CD4-positive, alpha-beta T cell treated with Interleukin-17A for 1 hour (primary cell): Measurements from ENCODE around the gene ARIH1.
A peak's percentile ranks its signal among the peaks of the same experiment; 100 is the strongest.
"Not testable (repeated sequence)": the region's sequence is repeated elsewhere in the genome, so short reads cannot be mapped to it uniquely, and the experiment has no call there.

Experiments
- DNase-seq: peaks from one replicate; pipeline ENCODE4 v3.0.0-alpha.2; 2020

ARIH1 gene

DNA sequence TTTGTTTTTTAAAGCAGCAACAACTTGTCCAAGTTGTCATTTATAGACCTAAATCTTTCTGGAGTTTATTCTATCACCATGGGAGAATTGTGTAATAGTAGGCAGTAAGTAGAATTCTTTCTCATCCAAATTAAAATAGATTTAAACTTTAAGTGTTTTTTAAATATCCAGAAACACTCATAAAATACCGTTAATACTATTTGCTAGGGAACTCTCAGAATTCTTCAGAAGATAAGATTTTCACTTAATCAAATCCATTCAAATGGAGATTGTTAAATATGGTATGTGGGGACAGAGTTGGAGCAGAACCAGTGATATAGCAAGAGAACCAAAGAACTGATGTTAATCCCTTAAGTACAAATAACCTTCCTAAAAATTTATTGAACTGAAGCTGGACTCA lies 71.0 kb downstream of the ARIH1 start:
- DNase-seq: no peak

DNA sequence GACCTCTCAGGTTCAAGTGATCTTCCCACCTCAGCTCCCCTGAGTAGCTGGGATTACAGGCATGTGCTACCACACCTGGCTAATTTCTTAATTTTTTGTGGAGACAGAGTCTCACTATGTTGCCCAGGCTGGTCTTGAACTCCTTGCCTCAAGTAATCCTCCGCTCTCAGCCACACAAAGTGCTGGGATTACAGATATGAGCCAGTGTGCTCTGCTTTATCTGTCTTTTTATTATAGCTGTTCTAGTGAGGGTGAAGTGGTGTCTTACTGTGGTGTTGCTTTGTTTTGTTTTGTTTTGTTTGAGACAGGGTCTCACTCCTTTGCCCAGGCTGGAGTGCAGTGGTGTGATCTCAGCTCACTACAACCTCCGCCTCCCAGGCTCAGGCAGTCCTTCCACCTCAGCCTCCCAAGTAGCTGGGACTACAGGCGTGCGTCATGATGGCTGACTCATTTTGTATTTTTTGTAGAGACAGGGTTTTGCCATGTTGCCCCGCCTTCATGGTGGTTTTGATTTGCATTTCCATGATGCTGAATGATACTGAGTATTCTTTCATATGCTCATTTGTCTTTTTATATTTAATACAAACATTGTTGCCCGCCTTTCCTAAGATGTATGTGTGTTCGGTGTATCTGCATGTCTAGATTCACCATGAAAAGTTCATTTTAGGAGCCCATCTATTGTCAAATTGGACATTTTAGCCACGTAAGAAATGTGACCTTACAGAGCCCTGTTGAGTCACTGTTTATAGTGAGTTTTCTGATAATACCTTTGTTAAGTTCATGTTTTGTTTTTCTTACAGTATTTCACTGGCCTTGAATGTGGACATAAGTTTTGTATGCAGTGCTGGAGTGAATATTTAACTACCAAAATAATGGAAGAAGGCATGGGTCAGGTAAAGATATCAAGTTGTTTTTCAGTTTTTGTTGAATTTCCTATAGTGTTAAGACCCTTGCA lies 80.6 kb downstream of the ARIH1 start:
- DNase-seq: no peak

DNA sequence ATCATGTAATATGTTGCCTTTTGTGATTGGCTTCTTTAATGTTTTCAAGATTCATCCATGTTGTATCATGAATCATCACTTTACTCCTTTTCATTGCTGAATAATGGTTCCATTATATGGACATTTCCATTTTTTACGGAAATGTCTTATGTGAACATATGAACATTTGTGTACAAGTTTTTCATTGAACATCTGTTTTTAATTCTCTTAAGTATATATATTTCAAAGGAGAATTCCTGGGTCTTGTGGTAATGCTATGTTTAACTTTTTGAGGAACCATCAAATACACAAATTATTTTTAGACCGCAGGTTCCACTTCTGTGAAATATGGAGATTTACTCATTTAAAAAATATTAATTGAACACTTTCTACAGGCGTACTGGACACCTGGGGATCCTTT lies 85.7 kb downstream of the ARIH1 start:
- DNase-seq: no peak

DNA sequence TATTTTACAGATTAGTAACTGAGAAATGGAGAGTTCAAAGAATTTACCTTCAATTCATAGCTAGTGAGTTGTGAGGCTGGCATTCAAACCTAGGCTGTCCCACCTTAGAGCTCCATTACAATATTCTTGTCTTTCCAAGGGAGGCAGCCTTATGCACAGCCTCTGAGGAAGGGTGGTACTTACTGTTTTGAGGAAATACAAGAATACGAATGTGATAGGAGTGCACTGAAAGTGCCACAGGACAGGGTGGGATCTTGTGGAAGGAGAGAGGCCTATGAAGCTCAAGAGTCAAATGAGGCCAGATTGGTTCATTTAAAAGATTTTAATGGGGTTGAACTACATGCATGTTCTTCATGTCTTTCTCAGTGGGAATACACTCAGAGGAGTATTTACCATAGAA lies 86.3 kb downstream of the ARIH1 start:
- DNase-seq: no peak

DNA sequence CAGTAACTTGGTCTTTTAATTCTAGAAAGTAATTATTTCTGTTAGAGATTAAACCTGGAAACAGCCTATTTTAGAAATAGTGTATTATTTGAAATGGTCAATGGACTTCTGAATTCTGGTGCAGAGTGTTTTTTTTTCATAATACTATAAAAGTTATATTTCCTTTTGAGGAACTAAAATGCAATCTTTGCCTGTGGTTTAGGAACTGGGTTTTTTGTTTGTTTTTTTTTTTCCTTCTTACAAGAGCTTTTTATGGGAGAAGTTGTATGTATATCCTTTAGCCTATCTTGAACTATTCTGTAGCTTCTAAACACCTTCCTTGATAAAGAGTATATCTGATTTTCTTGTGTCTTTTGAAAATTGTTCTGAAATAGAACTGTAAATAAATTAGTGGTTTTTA lies 88.3 kb downstream of the ARIH1 start:
- no peak for DNase-seq

DNA sequence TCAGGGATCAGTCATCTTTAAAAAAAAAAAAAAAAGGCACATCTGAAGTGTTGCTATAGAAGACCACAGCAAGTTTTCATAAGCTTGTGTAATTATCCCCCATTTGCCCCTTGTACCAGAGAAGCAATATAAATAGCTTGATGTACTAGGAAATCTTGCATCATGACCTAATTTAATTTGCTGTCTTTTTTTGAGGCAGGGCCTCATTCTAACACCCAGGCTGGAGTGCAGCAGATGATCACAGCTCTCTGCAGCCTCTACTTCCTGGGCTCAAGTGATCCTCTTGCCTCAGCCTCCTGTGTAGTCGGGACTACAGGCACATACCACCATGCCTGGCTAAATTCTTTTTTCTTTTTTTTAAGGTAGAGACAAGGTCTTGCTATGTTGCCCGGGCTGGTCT lies 88.7 kb downstream of the ARIH1 start:
- DNase-seq: no peak

DNA sequence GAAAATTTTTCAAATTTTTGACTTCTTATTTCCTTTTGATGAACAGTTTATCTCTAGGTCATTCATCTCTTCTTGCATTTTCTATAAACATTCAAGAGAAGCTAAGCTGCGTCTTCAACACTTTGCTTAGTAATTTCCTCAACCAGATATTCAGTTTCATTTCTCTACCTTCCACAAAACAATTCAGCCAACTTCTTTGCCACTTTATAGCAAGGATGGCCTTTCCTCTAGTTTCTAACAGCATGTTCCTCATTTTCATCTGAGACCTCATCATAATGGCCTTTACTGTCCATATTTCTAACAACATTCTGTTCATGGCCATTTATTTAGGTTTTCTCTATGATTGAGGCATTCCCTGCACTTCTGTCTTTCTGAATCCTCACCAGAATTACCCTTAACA lies 90.0 kb downstream of the ARIH1 start:
- no peak for DNase-seq

DNA sequence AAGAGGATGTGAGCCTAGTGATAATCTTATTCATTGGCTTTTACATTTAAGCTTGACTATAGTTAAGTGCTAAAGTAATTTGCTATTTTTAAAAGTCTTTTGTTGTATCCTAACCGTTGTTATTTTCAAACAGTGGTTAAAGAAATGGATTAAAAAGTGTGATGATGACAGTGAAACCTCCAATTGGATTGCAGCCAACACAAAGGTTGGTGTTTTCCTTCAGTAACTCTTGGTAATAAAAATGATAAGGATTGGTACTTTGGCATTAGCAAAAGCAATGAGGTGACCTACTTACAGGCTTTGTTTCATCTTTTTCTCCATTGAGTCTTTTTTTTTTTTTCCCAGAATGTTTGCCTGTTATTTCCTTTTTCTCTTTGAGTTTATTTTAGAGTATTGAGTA lies 92.8 kb downstream of the ARIH1 start:
- no peak for DNase-seq

DNA sequence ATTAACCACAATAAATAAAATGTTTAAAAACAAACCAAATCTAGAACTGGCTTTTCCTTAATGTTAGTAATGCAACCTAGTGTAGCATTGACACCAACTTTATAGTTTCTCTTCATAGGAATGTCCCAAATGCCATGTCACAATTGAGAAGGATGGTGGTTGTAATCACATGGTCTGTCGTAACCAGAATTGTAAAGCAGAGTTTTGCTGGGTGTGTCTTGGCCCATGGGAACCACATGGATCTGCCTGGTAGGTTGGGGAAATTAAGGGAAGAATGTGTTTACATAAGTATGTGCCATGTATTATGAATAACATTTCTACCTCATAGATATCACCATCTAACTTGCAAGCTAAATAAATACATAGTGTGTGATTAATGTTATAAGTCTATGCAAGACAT lies 95.9 kb downstream of the ARIH1 start:
- no peak for DNase-seq

DNA sequence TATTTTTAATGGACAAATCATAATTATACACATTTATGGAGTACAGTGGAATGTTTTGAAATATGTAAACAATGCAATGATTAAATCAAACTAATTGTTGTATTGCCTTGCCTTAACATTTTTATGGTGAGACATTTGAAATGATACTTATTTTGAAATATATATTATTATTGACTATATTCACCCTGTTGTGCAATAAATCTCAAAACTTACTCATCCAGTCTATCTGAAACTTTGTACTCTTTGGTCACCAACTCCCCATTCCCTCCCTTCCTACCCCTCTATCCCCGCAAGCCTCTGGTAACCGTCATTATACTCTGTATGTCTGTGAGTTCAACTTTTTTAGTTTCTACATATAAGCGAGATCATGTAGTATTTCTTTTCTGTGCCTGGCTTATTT lies 105.7 kb downstream of the ARIH1 start:
- DNase-seq: no peak

DNA sequence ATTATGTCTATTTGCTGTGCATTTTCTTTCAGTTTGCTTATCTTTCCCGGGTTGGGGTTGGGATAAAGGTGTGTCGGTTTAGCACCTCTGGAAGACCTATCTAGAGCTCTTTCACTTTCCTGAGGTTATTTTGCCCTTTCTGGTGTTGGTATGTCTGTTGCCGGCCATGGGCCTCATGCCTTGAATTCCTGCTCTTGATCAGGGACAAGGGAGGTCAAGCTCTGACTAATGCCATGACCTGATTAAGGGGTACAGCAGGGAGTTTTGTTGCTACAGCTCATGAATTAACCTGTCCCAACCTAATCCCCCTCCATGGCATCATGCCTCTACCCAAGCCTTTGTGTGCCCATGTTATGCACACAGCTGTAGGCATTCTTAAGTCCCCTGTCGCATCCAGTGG lies 109.9 kb downstream of the ARIH1 start:
- no peak for DNase-seq

DNA sequence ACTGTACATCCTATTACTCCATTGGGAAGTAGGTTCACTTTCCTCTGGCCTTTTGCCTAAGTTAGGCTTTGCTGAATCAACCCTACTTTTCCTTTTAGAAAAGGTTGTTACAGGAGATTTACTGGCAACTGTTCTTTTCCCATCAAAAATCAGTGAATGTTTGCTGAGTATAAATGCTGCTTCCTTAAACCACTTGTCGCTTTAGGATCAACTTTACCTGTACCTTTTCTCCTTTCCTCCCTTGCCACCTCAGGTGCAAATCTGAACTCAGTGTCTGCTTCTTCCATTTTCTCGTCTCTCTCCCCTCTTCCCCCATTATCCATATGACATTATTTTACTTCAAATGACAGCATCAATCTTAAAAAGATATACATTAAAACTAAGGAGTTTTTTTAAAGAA lies 110.9 kb downstream of the ARIH1 start:
- no peak for DNase-seq

DNA sequence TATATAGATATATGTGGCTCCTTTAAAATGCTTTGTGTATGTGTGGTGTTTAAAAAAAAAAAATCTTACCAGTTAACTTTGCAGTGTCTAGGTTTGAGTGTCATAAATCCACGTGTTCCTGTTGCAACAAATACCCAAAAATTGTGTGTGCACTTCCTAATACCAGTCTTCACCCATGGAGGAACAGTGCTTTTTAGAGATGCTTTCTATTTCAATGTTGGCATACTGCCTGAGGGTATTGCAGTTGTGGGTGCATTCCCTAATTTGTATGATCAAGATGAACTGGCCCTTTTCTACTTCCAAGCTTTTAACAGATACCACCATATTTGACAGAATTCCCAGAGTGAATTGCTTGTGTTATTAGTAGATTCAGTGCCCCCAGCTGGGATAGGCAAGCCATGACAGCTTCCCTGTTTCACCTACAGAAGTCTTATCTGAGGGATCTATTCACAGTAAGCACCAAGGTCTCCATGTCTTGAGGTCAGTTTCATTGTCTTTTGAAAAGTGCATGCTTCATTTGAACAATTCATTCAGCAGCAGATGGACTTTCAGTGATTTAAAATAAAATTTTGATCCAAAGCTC lies 111.4 kb downstream of the ARIH1 start:
- no peak for DNase-seq

DNA sequence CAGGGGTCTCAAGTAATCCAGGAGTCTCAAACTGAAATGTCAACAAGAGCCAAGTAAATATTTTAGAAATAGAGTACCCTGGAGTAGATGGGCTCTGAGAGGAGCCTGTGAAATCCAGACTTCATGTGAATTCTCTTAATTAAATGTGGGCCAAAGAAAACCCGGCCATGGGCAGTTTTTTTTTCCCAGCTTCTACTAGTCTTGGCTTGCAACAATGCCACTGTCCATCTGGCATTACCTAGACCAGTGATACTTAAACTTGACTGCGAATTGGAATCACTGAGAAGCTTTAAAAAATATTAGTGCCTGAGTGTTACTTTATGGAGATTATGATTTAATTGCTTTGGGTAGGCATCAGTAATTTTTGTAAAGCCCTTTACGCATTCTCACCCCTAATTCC lies 114.0 kb downstream of the ARIH1 start:
- DNase-seq: no peak

DNA sequence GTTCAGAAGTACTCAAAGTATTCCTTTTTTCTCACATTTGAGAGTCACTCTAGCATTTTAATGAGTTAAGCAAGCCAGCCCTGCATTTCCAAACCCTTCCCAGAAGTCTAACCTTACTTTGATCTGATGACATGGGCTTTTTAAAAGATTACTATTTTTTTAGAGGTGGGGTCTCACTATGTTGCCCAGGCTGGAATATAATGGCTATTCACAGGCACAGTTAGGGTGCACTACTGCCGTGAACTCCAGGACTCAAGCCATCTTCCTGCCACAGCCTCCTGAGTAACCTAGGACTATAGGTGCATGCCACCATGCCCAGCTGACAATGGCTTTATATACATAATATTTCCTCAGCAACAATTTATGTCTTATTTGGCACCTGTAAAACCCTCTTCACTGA lies 116.3 kb downstream of the ARIH1 start:
- no peak for DNase-seq

DNA sequence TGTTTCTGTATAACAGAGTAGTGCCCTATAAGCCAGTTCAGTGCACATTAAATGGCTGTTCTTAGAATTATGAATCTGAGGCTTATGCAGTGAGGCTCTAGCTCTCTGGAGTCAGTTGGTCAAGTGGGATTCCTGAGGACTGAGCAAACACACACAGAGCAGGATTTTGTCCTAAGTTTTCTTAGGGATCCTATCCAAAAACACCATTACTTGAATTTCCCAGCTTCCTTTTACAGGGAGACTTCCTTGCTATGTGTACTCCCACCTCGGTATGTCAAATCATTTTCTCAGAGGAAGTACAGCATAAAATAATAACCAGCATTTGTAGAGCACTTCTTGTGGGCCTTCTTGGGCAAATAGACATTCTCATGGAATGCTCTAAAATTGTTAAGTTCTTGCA lies 117.2 kb downstream of the ARIH1 start:
- DNase-seq: no peak

DNA sequence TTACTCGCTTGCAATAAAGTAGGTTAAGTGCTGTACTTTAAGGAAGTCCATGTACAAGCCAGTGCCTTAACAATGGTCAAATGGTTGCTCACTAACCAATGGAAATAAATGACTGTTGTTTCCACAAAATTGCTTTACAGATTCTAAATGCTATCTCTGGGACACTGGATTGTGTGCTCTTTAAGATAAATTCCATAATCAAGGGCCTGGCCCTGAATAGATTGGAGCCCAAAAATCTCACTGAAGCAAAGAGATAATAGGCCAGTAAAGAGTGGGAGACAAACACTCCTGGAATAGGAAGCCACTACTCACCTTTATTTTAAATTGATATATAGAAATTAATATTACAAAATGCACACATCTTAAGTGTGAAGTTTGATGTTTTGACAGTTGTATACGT lies 118.0 kb downstream of the ARIH1 start:
- no peak for DNase-seq

DNA sequence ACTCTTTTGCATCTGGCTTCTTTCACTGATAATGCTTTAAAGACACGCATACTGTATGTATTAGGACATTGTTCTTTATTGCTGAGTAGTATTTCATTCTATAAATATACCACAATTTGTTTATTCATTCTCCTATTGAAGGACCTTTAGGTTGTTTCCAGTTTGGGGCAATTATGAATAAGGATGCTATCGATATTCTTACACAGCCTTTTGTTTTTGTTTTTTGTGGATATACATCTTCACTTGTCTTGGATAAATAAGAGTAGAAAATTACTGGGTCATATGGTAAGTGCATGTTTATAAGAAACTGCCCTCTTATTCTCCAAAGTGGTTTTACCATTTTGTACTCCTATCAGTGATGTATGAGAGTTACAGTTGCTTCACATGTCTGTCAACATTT lies 118.5 kb downstream of the ARIH1 start:
- DNase-seq: no peak

DNA sequence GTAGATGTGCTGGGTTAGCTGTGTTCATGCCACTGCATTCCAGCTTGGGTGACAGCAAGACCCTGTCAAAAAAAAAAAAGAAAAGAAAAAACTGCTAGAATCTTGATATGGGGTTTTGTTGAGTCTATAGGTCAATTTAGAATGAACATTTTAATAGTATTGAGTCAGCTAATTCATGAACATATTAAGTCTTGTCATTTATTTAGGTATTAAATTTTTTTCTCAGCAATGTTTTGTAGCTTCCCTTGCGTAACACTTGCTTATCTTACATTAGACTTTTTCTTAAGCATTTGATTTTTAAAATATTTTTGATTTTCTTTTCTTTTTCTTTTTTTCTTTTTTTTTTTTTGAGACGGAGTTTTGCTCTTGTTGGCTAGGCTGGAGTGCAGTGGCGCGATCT lies 119.7 kb downstream of the ARIH1 start:
- no peak for DNase-seq

DNA sequence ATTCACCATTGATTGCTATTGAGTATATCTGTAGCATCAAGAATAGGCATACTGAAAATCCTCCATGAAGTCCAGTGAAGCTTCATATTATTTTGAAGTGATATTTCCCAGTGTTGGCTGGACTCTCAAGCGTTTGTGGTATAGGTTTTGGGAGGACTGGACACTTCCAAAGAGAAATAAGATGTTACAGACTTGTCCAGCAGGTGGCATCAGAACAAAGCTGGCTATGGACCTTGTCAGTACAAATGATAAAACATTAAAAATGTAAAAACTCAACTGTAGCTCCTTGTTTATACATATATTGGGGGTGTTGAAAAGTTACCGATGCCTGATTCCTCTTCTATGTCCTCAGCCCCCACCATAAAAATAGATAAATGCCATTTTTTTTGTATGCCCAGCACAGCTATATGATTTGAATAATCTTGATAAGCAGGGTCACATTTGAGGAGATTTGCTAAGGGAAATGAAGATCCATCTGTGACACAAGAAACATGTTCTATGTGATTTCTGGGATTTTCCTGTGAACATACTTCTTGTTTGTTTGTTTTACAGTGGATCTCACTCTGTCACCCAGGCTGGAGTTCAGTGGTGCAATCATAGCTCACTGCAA lies 125.8 kb downstream of the ARIH1 start:
- DNase-seq: peak; percentile 39

DNA sequence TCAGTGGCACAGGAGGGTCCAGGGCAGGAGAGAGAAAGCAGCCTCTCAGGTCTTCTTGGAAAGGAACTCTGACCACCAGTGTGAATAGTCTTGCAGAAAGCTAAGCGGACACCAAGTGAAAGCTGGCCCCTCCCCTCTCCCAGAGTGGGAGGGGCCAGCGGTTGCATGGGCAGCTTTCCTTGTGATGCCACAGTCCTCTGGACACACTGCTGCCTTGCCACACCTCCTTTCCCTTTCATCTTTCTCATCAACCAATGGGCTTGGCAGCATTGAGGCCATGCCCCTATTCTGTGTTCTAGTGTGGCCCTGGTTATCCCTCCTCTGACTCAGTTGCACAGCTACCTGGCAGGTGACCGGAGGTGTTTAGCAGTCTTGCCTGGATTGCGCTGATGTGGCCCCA lies 130.7 kb downstream of the ARIH1 start:
- DNase-seq: no peak

DNA sequence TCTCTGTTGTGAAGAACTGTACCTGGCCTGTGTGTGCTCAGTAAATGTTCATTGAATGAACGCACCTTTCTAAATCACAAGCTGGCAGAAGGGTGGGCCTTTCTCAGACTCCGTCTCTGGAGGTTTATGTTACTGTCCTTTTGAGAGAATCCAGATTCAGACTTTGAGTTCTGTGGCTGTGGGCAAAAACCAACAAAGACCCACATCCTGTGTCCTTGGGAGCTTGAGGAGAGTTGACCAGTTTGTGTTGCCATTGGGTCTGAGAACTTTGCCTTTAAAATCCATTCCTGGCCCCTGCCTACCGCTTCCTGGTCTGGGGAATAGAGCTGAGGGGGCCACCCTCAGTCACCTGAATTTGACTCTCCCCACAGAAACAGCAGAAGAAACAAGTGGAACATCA lies 134.0 kb downstream of the ARIH1 start:
- not testable (repeated sequence) for DNase-seq

DNA sequence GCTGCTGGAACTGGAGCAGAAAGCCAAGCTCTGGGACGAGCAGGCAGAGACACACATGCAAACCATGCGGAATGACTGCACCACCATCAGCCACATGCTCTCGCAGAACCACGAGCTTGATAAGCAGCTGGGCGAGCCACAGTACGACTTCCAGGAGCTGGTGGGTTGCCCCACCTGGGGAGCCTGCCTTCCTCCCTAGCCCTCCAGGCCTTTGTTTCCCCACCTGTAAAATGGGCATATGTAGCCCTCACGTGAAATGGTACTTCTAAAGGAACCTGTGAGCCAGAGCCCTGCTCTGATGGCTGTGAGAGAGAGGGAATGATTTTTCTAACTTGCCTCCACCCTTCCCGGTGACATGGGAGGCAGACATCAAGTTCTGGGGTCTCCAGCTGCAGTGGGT lies 135.7 kb downstream of the ARIH1 start:
- DNase-seq: no peak

DNA sequence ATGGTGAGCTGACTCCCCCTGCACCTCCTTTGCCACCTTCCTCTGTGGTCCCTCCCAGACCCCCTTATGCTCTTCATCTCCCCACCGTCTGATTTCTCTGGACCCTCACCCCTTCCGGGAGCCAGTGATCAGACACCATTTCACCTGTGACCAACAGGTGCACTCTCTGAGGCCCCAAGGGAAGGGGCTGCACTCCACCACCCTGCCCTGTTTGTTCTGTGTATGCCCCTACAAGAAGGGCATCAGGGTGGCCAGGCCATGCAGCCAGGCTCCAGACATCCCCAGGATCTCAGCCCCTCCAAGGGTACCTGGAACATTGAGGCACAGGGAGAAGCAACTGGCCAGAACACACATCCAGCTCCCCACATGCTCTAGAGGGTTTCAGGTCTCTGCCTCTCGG lies 138.2 kb downstream of the ARIH1 start:
- not testable (repeated sequence) for DNase-seq
